SH-SY5Y (cell line): ENCODE results near the gene LOXL4.

Experiments
- GATA2 ChIP-seq: IDR thresholded peaks from 2 replicates; pipeline ENCODE4 v1.6.1; 2011; ENCODE audit warnings: mild to moderate bottlenecking, low read depth, low read length
- GATA3 ChIP-seq: IDR thresholded peaks from 2 replicates; pipeline ENCODE4 v1.6.1; 2011; ENCODE audit warnings: low read depth, mild to moderate bottlenecking, low read length, moderate library complexity

DNA sequence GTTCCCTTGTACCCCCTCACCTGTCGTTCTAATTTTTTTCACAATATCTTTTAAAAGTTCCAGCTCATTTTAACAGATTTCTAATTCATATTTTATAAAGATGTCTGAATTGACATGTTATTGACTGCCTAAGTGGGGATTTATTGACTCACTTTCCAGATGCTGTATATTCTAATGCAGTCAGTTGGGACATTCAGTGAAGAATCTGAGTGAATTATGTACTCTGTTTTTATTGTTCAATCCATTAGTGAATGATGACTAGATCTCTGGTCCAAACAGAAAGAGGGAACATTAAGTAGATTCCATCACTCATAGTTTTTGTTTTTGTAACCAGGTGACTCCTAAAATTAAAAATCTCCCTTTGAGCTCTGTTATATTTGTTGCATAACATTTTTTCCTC lies 54.3 kb downstream of the LOXL4 start:
- TF ChIP-seq GATA2 (no peak), GATA3 (no peak)
